BJ (cell line): ENCODE measurements around the gene HHAT. TPM values are rescaled to one million over a fixed set of nuclear protein-coding genes. Genes with fewer than 3 reads are reported as not detected.

Experiments used
- CTCF ChIA-PET: fragments of 350-600 bp; formaldehyde crosslinking; extraction: SDS; loops from one replicate; lab custom pipeline; 2021; ENCODE audit warnings: antibody characterized with exemption, inconsistent platforms; lab: Yijun Ruan, JAX
- POLR2A ChIA-PET: fragments of 300-600 bp; sonication (Branson Sonifier 250); formaldehyde crosslinking; extraction: SDS; loops from one replicate; lab custom pipeline; 2021; ENCODE audit warnings: antibody characterized with exemption; lab: Charles Lee
- DNase-seq: peaks from one replicate; pipeline ENCODE4 v3.0.0-alpha.2; 2011; ENCODE audit warnings: low read depth
- H3K27me3 ChIP-seq: 2 replicates; pipeline ENCODE4 v1.6.0; 2011; ENCODE audit warnings: low read length; ENCODE audit not compliant: control insufficient read depth, insufficient read depth
- H3K36me3 ChIP-seq: 2 replicates; pipeline ENCODE4 v1.5.1; 2011; ENCODE audit warnings: low read length; ENCODE audit not compliant: control insufficient read depth, insufficient read depth
- H3K4me3 ChIP-seq: 2 replicates; pipeline ENCODE4 v1.5.1; 2011; ENCODE audit warnings: low read depth, mild to moderate bottlenecking, control low read depth, low read length
- polyA plus RNA-seq: library from polyadenylated mRNA; depleted of rRNA; stranded (reverse); fragments of >200 nt; gene quantifications from 2 replicates; pipeline ENCODE4 v1.2.3, GENCODE V29; 2011
- TF ChIP-seq, protein P1 (sequence below): IDR thresholded peaks from 2 replicates; pipeline ENCODE4 v1.5.1; 2011; ENCODE audit warnings: low read depth, mild to moderate bottlenecking, control low read depth, inconsistent platforms, low read length, moderate library complexity; ENCODE audit not compliant: insufficient read depth

Gene HHAT
- polyA plus RNA-seq, 1 experiment = 6.6 TPM

GRCh38 chr1:210536254-210536961 lies 207.7 kb downstream of the HHAT start:
- H3K36me3 ChIP-seq = no peaks in the 10 kb centered on the region
- no peak for DNase-seq
- H3K4me3 ChIP-seq = no peak overlapping the region
- no peaks in the 10 kb centered on the region for H3K27me3 ChIP-seq
- TF ChIP-seq, protein P1, sequence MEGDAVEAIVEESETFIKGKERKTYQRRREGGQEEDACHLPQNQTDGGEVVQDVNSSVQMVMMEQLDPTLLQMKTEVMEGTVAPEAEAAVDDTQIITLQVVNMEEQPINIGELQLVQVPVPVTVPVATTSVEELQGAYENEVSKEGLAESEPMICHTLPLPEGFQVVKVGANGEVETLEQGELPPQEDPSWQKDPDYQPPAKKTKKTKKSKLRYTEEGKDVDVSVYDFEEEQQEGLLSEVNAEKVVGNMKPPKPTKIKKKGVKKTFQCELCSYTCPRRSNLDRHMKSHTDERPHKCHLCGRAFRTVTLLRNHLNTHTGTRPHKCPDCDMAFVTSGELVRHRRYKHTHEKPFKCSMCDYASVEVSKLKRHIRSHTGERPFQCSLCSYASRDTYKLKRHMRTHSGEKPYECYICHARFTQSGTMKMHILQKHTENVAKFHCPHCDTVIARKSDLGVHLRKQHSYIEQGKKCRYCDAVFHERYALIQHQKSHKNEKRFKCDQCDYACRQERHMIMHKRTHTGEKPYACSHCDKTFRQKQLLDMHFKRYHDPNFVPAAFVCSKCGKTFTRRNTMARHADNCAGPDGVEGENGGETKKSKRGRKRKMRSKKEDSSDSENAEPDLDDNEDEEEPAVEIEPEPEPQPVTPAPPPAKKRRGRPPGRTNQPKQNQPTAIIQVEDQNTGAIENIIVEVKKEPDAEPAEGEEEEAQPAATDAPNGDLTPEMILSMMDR = no peak
- POLR2A ChIA-PET = no interaction called here
- CTCF ChIA-PET = interaction anchor here (0.9 to 1.7 kb wide), 4 partner anchors 32 to 599 kb away, joined by 3 to 6 read pairs (median 3); partner anchors contain the start of gene KCNH1

- CTCF ChIA-PET = no interaction called here
Measured at GRCh38 chr1:210540288-210540687, 211.6 kb downstream of the HHAT start.

DNA sequence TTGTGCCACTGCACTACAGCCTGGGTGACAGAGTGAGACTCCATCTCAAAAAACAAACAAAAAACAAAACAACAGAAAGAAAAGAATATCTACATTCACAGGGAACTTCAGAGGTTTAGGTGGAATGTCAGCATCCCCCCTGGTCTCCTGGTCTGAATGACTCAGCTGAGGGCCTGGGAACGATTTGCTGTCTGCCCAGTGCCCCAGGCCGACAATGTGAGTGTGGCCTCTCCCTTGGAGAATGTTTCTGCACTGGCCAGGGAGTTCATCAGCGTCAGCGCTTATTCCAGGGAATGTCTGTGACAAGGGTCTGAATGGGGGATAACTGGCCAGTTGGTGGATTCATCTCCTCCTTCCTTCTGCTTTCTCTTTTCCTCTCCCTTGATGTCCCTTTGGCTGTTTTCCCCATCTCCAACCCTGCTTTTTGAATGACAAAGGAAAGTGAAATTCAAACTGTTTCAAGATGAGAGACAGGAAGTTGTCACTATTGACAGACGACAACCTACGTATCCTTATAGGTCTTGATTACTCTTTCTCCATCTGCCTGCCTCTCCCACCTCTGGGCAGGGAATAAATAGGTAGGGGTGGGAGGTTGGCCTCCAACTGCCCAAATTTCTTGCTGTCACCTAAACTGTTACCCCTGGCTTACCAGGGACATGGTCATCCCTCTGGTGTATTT lies 213.1 kb downstream of the HHAT start:
- CTCF ChIA-PET = no interaction called here
- Histone ChIP-seq H3K4me3 (no peak overlapping the region), H3K36me3 (no peaks in the 10 kb centered on the region), H3K27me3 (no peaks in the 10 kb centered on the region)
- POLR2A ChIA-PET = no interaction called here
- no peak for DNase-seq
- TF ChIP-seq, protein P1 = no peak

More at GRCh38 chr1:210540288-210540687, 211.6 kb downstream of the HHAT start:
- Histone ChIP-seq H3K36me3 (no peaks in the 10 kb centered on the region), H3K27me3 (no peaks in the 10 kb centered on the region), H3K4me3 (no peak overlapping the region)
- no peak for DNase-seq
- TF ChIP-seq, protein P1 = no peak
- POLR2A ChIA-PET = no interaction called here

DNA sequence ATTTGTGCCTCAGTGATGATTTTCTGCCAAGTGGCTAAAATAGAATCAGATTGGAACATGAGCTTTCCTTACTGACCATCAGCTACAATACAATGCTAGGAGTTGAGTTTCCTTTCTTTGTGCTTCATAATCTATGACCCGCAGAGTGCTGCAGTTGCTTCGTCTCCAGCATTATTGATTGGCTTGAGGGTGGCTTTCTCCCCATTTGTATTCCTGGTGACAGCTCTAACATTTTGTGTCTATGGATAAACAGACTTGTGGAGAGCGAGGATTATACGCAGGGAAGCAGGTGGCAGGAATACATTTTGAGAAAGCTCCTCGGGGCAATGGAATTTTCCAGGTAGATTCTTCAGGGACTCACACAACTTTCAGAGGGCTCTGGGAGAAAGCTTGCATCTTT lies 223.2 kb downstream of the HHAT start:
- no peaks in the 10 kb centered on the region for H3K27me3 ChIP-seq
- ChIA-PET CTCF (interaction anchor here (1.2 kb wide), 1 partner anchor 13 kb away, joined by 3 read pairs; no protein-coding TSS in a partner anchor), POLR2A (no interaction called here)

DNA sequence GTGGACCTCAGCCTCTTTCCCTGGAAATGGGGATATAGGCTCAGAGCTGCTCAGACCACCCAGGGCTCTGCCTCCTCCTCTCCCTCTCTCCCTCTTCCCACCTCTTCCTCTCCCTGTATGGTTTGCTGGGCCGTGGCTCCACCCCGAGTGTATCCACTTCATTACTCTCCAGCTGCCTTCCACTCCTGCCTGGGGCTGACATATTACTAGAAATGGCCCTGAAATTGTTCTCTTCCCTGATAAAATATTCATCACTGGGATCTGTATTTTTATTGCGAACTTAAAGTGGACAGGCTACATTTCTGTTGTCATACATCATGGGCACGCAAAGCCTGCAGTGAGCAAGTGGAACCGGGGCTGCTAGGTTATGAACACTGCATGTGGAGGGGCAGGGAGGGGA lies 225.0 kb downstream of the HHAT start:
- POLR2A ChIA-PET = no interaction called here
- CTCF ChIA-PET = no interaction called here
- H3K27me3 ChIP-seq = no peaks in the 10 kb centered on the region
- no peak for DNase-seq
- no peak overlapping the region for H3K4me3 ChIP-seq
- no peaks in the 10 kb centered on the region for H3K36me3 ChIP-seq
- TF ChIP-seq, protein P1 = no peak

More for the DNA sequence above, 223.2 kb downstream of the HHAT start:
- TF ChIP-seq, protein P1 = no peak
- H3K4me3 ChIP-seq = no peak overlapping the region
- no peak for DNase-seq
- no peaks in the 10 kb centered on the region for H3K36me3 ChIP-seq
